K562 (cell line): ENCODE data around the gene GZMM. TPM values are rescaled to one million over a fixed set of nuclear protein-coding genes. Genes with fewer than 3 reads are reported as not detected.
A peak's percentile ranks its signal among the peaks of the same experiment; 100 is the strongest.

Source experiments
- ATAC-seq: fragments of 200-7000 bp; cut with Tn5 transposase; 3 replicates; pipeline ENCODE4 v1.9.1; 2020; ENCODE audit warnings: moderate library complexity
- BruUV-seq: library from RNA; stranded (reverse); fragments of 400-500 nt; replicated peaks from 2 replicates; lab custom pipeline; 2021; lab: Mats Ljungman, UMichigan
- CTCF ChIA-PET: fragments of 300-600 bp; formaldehyde crosslinking; extraction: SDS; loops from one replicate; lab custom pipeline; 2021; ENCODE audit warnings: low intra/inter-chr PET ratio; lab: Yijun Ruan, JAX
- POLR2A ChIA-PET: fragments of 300-600, 350-650 bp; sonication (Branson Sonifier 250); formaldehyde crosslinking; extraction: SDS; loops from one replicate; lab custom pipeline; 2021; ENCODE audit warnings: antibody characterized with exemption, inconsistent platforms; lab: Yijun Ruan, JAX
- DNase-seq, 4 experiments: peaks; one replicate each; pipeline versions ENCODE4 v3.0.0 to v3.0.0-alpha.2; 2011 to 2018; ENCODE audit warnings: low spot score in 3 of 4, mixed read lengths in 3 of 4; ENCODE audit errors: extremely low read depth in 1 of 4
- FAIRE-seq: peaks from 2 replicates; lab custom pipeline; 2011; peaks lifted over from hg19 to GRCh38; lab: Jason Lieb, UNC
- H2AFZ ChIP-seq: 2 replicates; pipeline ENCODE4 v1.6.0; 2011; ENCODE audit warnings: low read depth, low read length, control low read depth, inconsistent platforms
- H3K27ac ChIP-seq: fragments of 200-600 bp; 3 replicates; pipeline ENCODE4 v1.8.0; 2011; ENCODE audit warnings: low read depth, mild to moderate bottlenecking, control low read depth, inconsistent platforms, low read length, moderate library complexity, mixed read lengths; ENCODE audit errors: extremely low read depth
- H3K27me3 ChIP-seq, 2 experiments: fragments of 300-600 bp in 1 of 2; 2 replicates in 1 of 2; 3 replicates in 1 of 2; pipeline versions ENCODE4 v1.6.0 to v1.8.0; 2011; ENCODE audit warnings: inconsistent platforms in 2 of 2, low read length in 2 of 2, mild to moderate bottlenecking in 1 of 2, mixed read lengths in 1 of 2, moderate library complexity in 1 of 2; ENCODE audit not compliant: control insufficient read depth in 2 of 2, insufficient read depth in 2 of 2
- H3K36me3 ChIP-seq: fragments of 300-600 bp; 3 replicates; pipeline ENCODE4 v1.8.0; 2011; ENCODE audit warnings: mild to moderate bottlenecking, low read length, inconsistent platforms; ENCODE audit not compliant: control insufficient read depth, insufficient read depth
- H3K4me1 ChIP-seq, 2 experiments: fragments of 200-600 bp in 1 of 2; replicated peaks in 1 of 2; 2 replicates in 1 of 2; 3 replicates in 1 of 2; pipeline versions ENCODE4 v1.5.1 to v1.8.0; 2011; ENCODE audit warnings: inconsistent platforms in 2 of 2, low read length in 2 of 2, mild to moderate bottlenecking in 1 of 2, mixed read lengths in 1 of 2, moderate library complexity in 1 of 2; ENCODE audit not compliant: control insufficient read depth in 2 of 2, insufficient read depth in 2 of 2
- H3K4me2 ChIP-seq: 2 replicates; pipeline ENCODE4 v1.6.1; 2011; ENCODE audit warnings: low read length, control low read depth, inconsistent platforms, mixed read lengths; ENCODE audit not compliant: insufficient read depth
- H3K4me3 ChIP-seq: fragments of 200-600 bp; sonication (generic), shearing (Covaris generic); 2 replicates; pipeline ENCODE4 v1.5.1; 2016; ENCODE audit warnings: control low read depth, inconsistent platforms
- H3K79me2 ChIP-seq: fragments of 200-600 bp; 3 replicates; pipeline ENCODE4 v1.8.0; 2011; ENCODE audit warnings: low read length, inconsistent platforms; ENCODE audit not compliant: control insufficient read depth, insufficient read depth
- H3K9ac ChIP-seq, 2 experiments: 2 replicates each; pipeline versions ENCODE4 v1.6.0 to v1.6.1; 2011; ENCODE audit warnings: low read depth in 2 of 2, low read length in 2 of 2, control low read depth in 1 of 2, inconsistent platforms in 1 of 2, mild to moderate bottlenecking in 1 of 2, mixed read lengths in 1 of 2; ENCODE audit not compliant: insufficient read depth in 1 of 2
- H3K9me1 ChIP-seq: one replicate; pipeline ENCODE4 v1.6.0; 2011; ENCODE audit warnings: inconsistent platforms, mild to moderate bottlenecking, low read length, moderate library complexity; ENCODE audit not compliant: control insufficient read depth, insufficient read depth
- H3K9me3 ChIP-seq: replicated peaks from 2 replicates; pipeline ENCODE4 v1.5.1; 2011; ENCODE audit warnings: low read depth, low read length, inconsistent platforms; ENCODE audit not compliant: control insufficient read depth, insufficient read depth
- H4K20me1 ChIP-seq: replicated peaks from 2 replicates; pipeline ENCODE4 v1.6.1; 2011; ENCODE audit warnings: low read length, inconsistent platforms, mixed read lengths; ENCODE audit not compliant: control insufficient read depth, insufficient read depth
- DMBX1 ChIP-seq: fragments of 250-450 bp; sonication (Bioruptor Pico); IDR thresholded peaks from 2 replicates; pipeline ENCODE4 v1.8.0; 2022; ENCODE audit warnings: inconsistent platforms, mild to moderate bottlenecking, moderate library complexity, borderline replicate concordance
- MAFF ChIP-seq: IDR thresholded peaks from 2 replicates; pipeline ENCODE4 v1.6.1; 2012; ENCODE audit warnings: low read length, improper control_type of control experiment
- NFRKB ChIP-seq: fragments of 450-650 bp; IDR thresholded peaks from 2 replicates; pipeline ENCODE4 v1.6.1; 2016; ENCODE audit warnings: low read depth
- RREB1 ChIP-seq: fragments of 250-450 bp; sonication (Bioruptor Pico); IDR thresholded peaks from 2 replicates; pipeline ENCODE4 v1.4.0; 2020
- SIN3B ChIP-seq: fragments of 450-650 bp; IDR thresholded peaks from 2 replicates; pipeline ENCODE4 v1.6.1; 2017; ENCODE audit warnings: low read depth, mild to moderate bottlenecking, moderate library complexity
- ZNF347 ChIP-seq: fragments of 450-650 bp; formaldehyde crosslinking; IDR thresholded peaks from 2 replicates; pipeline ENCODE4 v1.4.0; 2020; ENCODE audit warnings: low read depth, mild to moderate bottlenecking, moderate library complexity
- WGBS: fragments of 100-300 bp; shearing (Covaris generic); methylation state at CpG from one replicate; pipeline ENCODE4 v1.1.6; 2016; ENCODE audit warnings: low coverage, mixed read lengths; ENCODE audit not compliant: insufficient coverage; ENCODE audit errors: missing lambda C conversion rate; 5-methylcytosine and 5-hydroxymethylcytosine counted together
- in situ Hi-C: fragments of 300-500 bp; cut with MboI; formaldehyde crosslinking; loops from 4 replicates; pipeline ENCODE4 v1.15.0; 2018; ENCODE audit warnings: inconsistent platforms, mixed read lengths
- intact Hi-C: fragments of 100-400 bp; cut with micrococcal nuclease; formaldehyde crosslinking; loops from 2 replicates; pipeline ENCODE4 v1.14.2; 2022
- polyA plus RNA-seq, 8 experiments: library from polyadenylated mRNA; depleted of rRNA in 4 of 8; stranded (reverse) in 5 of 8; unstranded in 3 of 8; fragments of >200 nt; fragmentation: Nextera tagmentation in 2 of 8; fragmentation: Illumina TruSeq in 1 of 8; extraction: Ambion mirVana in 2 of 8; extraction: Trizol in 1 of 8; gene quantifications; 2 replicates each; pipeline versions ENCODE4 v1.2.1 to v1.2.3, GENCODE V29; 2011 to 2014; ENCODE audit warnings: inconsistent platforms in 1 of 8, missing spikeins in 1 of 8
- total RNA-seq, 7 experiments: library from RNA; depleted of rRNA in 6 of 7; stranded (reverse); fragments of >200 nt in 6 of 7; fragmentation: Illumina TruSeq in 2 of 7; extraction: Trizol in 2 of 7; gene quantifications; 2 replicates each; pipeline versions ENCODE4 v1.2.1 to v1.2.3, GENCODE V29; 2011 to 2021; ENCODE audit warnings: low replicate concordance in 1 of 7
- TF ChIP-seq, protein P1 (sequence below): fragments of 250-450 bp; sonication (Bioruptor Pico); IDR thresholded peaks from 2 replicates; pipeline ENCODE4 v1.5.0; 2020; ENCODE audit warnings: mild to moderate bottlenecking, borderline replicate concordance
- TF ChIP-seq, protein P2 (sequence below): fragments of 200-800 bp; sonication (Bioruptor generic); IDR thresholded peaks from 2 replicates; pipeline ENCODE4 v1.6.1; 2017; ENCODE audit warnings: missing genetic modification characterization, missing compliant biosample characterization

Gene GZMM
- total and polyA plus RNA-seq, 9 of the 15 experiments (the other 6 are each of a cell fraction or from before 2014, with no cell fraction given): 0.08 to 2.6 (median 0.70) TPM; not detected in 2

GRCh38 chr19:512547-513365, 31.1 kb upstream of the GZMM start:
- FAIRE-seq (no peak), DNase-seq (peak in 3 of 4 experiments; percentile 42 to 75 (median 64)), ATAC-seq (peak; percentile 31)
- Histone ChIP-seq H3K79me2 (peaks cover 16% of the 10 kb centered on the region; the same call in 2 of the 3 replicates), H3K9me3 (peaks cover 4% of the 10 kb centered on the region; the same call in 1 of the 2 replicates), H3K4me1 (peaks cover 21 to 79% of the 10 kb centered on the region in 2 experiments; a peak in 4 of 5 replicates), H3K27me3 (no peaks in the 10 kb centered on the region; a peak in 1 of 5 replicates), H3K9ac (peak overlapping the region in 1 of 2 experiments; percentile 70; a peak in 2 of 4 replicates), H4K20me1 (no peaks in the 10 kb centered on the region), H3K27ac (peak overlapping the region; percentile 64), H3K9me1 (peaks cover 4% of the 10 kb centered on the region), H3K36me3 (peaks cover 24% of the 10 kb centered on the region; the same call in 2 of the 3 replicates), H3K4me3 (no peak overlapping the region), H2AFZ (peak overlapping the region; percentile 53; the same call in 1 of the 2 replicates), H3K4me2 (no peak overlapping the region)
- no TSS peak for BruUV-seq
- ChIA-PET POLR2A (interaction anchor here (0.7 to 0.9 kb wide), 3 partner anchors 43 to 1095 kb away, joined by 4 read pairs; no protein-coding TSS in a partner anchor), CTCF (no interaction called here)
- in situ Hi-C loops (no loop called here), intact Hi-C loops (no loop called here)
- 55% methylated on average over 35 of the region's 62 CpGs for WGBS
- TF ChIP-seq DMBX1: no peak
- TF ChIP-seq MAFF: no peak
- no peak for TF ChIP-seq ZNF347 (CRISPR knock-in tag)
- TF ChIP-seq SIN3B: no peak
- no peak for TF ChIP-seq RREB1 (CRISPR knock-in tag)
- TF ChIP-seq, protein P1, sequence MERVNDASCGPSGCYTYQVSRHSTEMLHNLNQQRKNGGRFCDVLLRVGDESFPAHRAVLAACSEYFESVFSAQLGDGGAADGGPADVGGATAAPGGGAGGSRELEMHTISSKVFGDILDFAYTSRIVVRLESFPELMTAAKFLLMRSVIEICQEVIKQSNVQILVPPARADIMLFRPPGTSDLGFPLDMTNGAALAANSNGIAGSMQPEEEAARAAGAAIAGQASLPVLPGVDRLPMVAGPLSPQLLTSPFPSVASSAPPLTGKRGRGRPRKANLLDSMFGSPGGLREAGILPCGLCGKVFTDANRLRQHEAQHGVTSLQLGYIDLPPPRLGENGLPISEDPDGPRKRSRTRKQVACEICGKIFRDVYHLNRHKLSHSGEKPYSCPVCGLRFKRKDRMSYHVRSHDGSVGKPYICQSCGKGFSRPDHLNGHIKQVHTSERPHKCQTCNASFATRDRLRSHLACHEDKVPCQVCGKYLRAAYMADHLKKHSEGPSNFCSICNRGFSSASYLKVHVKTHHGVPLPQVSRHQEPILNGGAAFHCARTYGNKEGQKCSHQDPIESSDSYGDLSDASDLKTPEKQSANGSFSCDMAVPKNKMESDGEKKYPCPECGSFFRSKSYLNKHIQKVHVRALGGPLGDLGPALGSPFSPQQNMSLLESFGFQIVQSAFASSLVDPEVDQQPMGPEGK: no peak
- TF ChIP-seq NFRKB: no peak
- TF ChIP-seq, protein P2, sequence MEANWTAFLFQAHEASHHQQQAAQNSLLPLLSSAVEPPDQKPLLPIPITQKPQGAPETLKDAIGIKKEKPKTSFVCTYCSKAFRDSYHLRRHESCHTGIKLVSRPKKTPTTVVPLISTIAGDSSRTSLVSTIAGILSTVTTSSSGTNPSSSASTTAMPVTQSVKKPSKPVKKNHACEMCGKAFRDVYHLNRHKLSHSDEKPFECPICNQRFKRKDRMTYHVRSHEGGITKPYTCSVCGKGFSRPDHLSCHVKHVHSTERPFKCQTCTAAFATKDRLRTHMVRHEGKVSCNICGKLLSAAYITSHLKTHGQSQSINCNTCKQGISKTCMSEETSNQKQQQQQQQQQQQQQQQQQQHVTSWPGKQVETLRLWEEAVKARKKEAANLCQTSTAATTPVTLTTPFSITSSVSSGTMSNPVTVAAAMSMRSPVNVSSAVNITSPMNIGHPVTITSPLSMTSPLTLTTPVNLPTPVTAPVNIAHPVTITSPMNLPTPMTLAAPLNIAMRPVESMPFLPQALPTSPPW (CRISPR knock-in tag): no peak
